ENCODE results near the gene RPS6KA3. TPM values are rescaled to one million over a fixed set of nuclear protein-coding genes. Genes with fewer than 3 reads are reported as not detected.

The RPS6KA3 gene
- total RNA-seq, 1 donor from 2014 or later: 22.8 TPM

DNA sequence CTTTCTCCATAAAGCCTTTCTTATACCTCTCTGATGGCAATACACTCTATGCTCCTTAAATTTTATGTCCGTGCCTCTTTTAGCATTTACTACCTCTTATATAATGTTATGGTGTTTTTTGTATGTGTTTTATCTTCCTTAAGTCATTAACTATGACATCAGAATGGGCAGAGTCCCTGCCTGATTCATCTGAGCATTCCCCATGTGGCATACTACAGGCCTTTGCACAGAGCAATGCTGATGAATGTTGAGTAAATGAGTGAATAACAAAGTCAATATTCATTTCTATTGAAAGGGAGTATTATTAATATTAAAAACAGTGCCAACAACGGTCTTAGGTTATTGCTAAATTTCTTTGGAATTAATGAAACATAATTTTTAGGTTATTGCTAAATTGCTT, 18.8 kb upstream of the RPS6KA3 start:
- intact Hi-C loops (cut with DNase I): no loop called here
- H3K27ac ChIP-seq: no peak overlapping the region

DNA sequence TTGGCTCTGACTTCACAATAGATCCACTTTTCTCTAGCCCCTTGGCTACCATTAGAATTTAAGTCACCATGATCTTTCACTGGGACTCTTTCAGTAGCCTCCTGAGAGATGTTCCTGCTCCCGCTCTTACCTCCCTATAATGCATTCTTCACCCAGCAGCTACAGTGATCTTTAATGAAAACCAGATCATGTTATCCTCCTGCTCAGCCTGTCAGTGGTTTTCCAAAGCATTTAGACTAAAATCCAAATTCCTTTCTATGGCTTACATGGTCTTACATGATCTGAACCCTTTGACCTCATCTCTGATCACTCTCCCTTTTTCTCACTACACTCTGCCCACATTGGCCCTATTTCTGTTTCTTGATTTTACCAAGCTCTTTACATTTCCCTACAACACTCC, 18.3 kb upstream of the RPS6KA3 start:
- no peaks in the 10 kb centered on the region for H3K27me3 ChIP-seq
- H3K27ac ChIP-seq: no peak overlapping the region
- H3K4me1 ChIP-seq: no peaks in the 10 kb centered on the region
- H3K9me3 ChIP-seq: no peaks in the 10 kb centered on the region
- DNase-seq (ENCODE audit: extremely low spot score in 2 of 2): no peak
- H3K36me3 ChIP-seq: no peaks in the 10 kb centered on the region
- no peak overlapping the region for H3K4me3 ChIP-seq
- intact Hi-C loops (cut with DNase I): no loop called here
- no peak for TF ChIP-seq POLR2AphosphoS5 (IDR thresholded peaks at IDR 0.05; ENCODE audit: insufficient read depth in 1 of 2, low read depth in 1 of 2)
- no peak for TF ChIP-seq POLR2A (IDR thresholded peaks at IDR 0.05)
- TF ChIP-seq, protein P1, sequence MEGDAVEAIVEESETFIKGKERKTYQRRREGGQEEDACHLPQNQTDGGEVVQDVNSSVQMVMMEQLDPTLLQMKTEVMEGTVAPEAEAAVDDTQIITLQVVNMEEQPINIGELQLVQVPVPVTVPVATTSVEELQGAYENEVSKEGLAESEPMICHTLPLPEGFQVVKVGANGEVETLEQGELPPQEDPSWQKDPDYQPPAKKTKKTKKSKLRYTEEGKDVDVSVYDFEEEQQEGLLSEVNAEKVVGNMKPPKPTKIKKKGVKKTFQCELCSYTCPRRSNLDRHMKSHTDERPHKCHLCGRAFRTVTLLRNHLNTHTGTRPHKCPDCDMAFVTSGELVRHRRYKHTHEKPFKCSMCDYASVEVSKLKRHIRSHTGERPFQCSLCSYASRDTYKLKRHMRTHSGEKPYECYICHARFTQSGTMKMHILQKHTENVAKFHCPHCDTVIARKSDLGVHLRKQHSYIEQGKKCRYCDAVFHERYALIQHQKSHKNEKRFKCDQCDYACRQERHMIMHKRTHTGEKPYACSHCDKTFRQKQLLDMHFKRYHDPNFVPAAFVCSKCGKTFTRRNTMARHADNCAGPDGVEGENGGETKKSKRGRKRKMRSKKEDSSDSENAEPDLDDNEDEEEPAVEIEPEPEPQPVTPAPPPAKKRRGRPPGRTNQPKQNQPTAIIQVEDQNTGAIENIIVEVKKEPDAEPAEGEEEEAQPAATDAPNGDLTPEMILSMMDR (IDR thresholded peaks at IDR 0.05): no peak

More for the DNA sequence above, 18.8 kb upstream of the RPS6KA3 start:
- Histone ChIP-seq H3K9me3 (no peaks in the 10 kb centered on the region), H3K36me3 (no peaks in the 10 kb centered on the region), H3K4me1 (no peaks in the 10 kb centered on the region), H3K4me3 (no peak overlapping the region), H3K27me3 (no peaks in the 10 kb centered on the region)
- TF ChIP-seq, protein P1 (IDR thresholded peaks at IDR 0.05): no peak
- TF ChIP-seq POLR2AphosphoS5 (IDR thresholded peaks at IDR 0.05; ENCODE audit: insufficient read depth in 1 of 2, low read depth in 1 of 2) (no peak), POLR2A (IDR thresholded peaks at IDR 0.05) (no peak)
- DNase-seq (ENCODE audit: extremely low spot score in 2 of 2): no peak

DNA sequence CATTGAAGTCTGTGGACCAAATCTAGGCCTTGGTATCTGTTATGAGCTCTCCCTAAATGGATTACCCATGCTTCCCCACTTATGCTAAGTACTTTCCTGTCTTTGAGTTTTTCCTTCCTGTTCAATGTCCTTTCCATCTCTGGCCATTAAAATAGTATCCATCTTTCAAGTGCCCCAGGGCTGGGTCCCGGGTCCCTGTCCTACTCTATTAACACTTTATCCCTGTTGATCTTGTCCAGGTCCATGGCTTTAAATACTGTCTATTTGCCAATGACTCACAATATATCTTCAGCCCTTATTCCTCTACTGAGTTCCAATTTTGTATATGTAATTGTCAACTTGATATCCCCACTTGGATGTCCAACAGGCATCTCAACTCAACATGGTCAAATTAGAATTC, 17.7 kb upstream of the RPS6KA3 start:
- Histone ChIP-seq H3K4me1 (no peaks in the 10 kb centered on the region), H3K9me3 (no peaks in the 10 kb centered on the region), H3K36me3 (no peaks in the 10 kb centered on the region), H3K4me3 (no peak overlapping the region), H3K27me3 (no peaks in the 10 kb centered on the region), H3K27ac (no peak overlapping the region)
- DNase-seq (ENCODE audit: extremely low spot score in 2 of 2): no peak
- TF ChIP-seq, protein P1 (IDR thresholded peaks at IDR 0.05): no peak
- TF ChIP-seq POLR2AphosphoS5 (IDR thresholded peaks at IDR 0.05; ENCODE audit: insufficient read depth in 1 of 2, low read depth in 1 of 2) (no peak), POLR2A (IDR thresholded peaks at IDR 0.05) (no peak)
- intact Hi-C loops (cut with DNase I): no loop called here

DNA sequence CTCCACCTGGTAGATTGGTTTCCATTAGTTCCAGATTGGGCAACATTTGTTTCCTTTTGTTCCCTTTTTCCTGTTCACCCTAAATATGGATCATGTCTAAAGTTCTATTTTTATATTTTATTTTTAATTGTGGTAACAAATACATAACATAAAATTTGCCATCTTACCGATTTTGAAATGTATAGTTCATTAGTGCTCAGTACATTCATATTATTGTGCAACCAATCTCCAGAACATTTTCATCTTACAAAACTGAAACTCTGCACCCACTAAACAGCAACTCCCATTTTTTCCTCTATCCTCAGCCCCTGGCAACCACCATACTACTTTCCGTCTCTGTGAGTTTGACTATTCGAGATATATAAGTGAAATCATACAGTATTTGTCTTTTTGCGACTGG, 14.2 kb upstream of the RPS6KA3 start:
- intact Hi-C loops (cut with DNase I): no loop called here

DNA sequence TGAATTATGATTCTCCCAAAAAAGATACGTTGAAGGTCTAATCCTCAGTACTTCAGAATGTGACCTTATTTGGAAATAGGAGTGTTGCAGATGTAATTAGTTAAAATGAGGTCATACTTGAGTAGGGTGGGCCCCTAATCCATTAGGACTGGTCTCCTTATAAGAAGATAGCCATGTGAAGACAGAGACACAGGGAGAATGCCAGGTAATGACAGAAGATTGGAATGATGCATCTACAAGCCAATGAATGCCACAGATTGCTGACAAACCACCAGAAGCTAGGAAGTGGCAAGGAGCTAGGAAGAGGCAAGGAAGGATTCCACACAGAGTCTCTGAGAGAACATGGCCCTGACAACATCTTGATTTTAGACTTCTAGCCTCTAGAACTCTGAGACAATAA, 7.4 kb upstream of the RPS6KA3 start:
- intact Hi-C loops (cut with DNase I): no loop called here
- H3K4me1 ChIP-seq: no peaks in the 10 kb centered on the region
- H3K27ac ChIP-seq: no peak overlapping the region
- no peak for DNase-seq (ENCODE audit: extremely low spot score in 2 of 2)
- no peaks in the 10 kb centered on the region for H3K9me3 ChIP-seq
- TF ChIP-seq, protein P1 (IDR thresholded peaks at IDR 0.05): no peak
- H3K4me3 ChIP-seq: no peak overlapping the region
- H3K36me3 ChIP-seq: no peaks in the 10 kb centered on the region
- H3K27me3 ChIP-seq: no peaks in the 10 kb centered on the region

More for the DNA sequence above, 14.2 kb upstream of the RPS6KA3 start:
- Histone ChIP-seq H3K36me3 (no peaks in the 10 kb centered on the region), H3K4me3 (no peak overlapping the region), H3K9me3 (no peaks in the 10 kb centered on the region), H3K4me1 (no peaks in the 10 kb centered on the region), H3K27me3 (no peaks in the 10 kb centered on the region), H3K27ac (no peak overlapping the region)
- no peak for DNase-seq (ENCODE audit: extremely low spot score in 2 of 2)
- no peak for TF ChIP-seq POLR2A (IDR thresholded peaks at IDR 0.05)
- no peak for TF ChIP-seq POLR2AphosphoS5 (IDR thresholded peaks at IDR 0.05; ENCODE audit: insufficient read depth in 1 of 2, low read depth in 1 of 2)
- TF ChIP-seq, protein P1 (IDR thresholded peaks at IDR 0.05): no peak
